ENCODE measurements around the gene SAMM50. TPM values are rescaled to one million over a fixed set of nuclear protein-coding genes. Genes with fewer than 3 reads are reported as not detected.

Gene SAMM50
- total and polyA plus RNA-seq, 4 donors: 19.2 to 30.1 (median 26.0) TPM

- H3K4me1 ChIP-seq (ENCODE audit: control insufficient read depth in 4 of 4, insufficient read depth in 4 of 4, low read length in 3 of 4): peaks cover 0 to 20% (median 9%) of the 10 kb centered on the region in 4 donors
- DNase-seq (ENCODE audit: low spot score): no peak
- no peaks in the 10 kb centered on the region for H3K27me3 ChIP-seq (ENCODE audit: control insufficient read depth in 4 of 4, insufficient read depth in 4 of 4, low read length in 3 of 4)
- no peaks in the 10 kb centered on the region for H3K9me3 ChIP-seq (ENCODE audit: control insufficient read depth in 4 of 4, low read length in 3 of 4)
- no peak overlapping the region for H3K27ac ChIP-seq (ENCODE audit: low read depth in 1 of 2, low read length in 2 of 2)
- TF ChIP-seq EGR1 (IDR thresholded peaks at IDR 0.05; ENCODE audit: low read depth in 2 of 2): no peak
- no peak for TF ChIP-seq CTCF (IDR thresholded peaks at IDR 0.05; ENCODE audit: low read depth, low read length, missing input control)
- TF ChIP-seq GABPA (IDR thresholded peaks at IDR 0.05 in 1 of 2, conservative IDR thresholded peaks at IDR 0.05 in 1 of 2): no peak
- TF ChIP-seq NR2F2 (IDR thresholded peaks at IDR 0.05): no peak
- no peak for TF ChIP-seq JUND (IDR thresholded peaks at IDR 0.05)
- no peak for TF ChIP-seq FOXA1 (IDR thresholded peaks at IDR 0.05)
- TF ChIP-seq REST (IDR thresholded peaks at IDR 0.05): no peak
- no peak for TF ChIP-seq ZBTB33 (IDR thresholded peaks at IDR 0.05)
- no peak for TF ChIP-seq SP1 (IDR thresholded peaks at IDR 0.05)
- no peak for TF ChIP-seq RXRA (IDR thresholded peaks at IDR 0.05)
- TF ChIP-seq HNF4G (IDR thresholded peaks at IDR 0.05): no peak
- TF ChIP-seq RAD21 (IDR thresholded peaks at IDR 0.05): no peak
- no peak for TF ChIP-seq MAX (IDR thresholded peaks at IDR 0.05)
- no peak for TF ChIP-seq HNF4A (conservative IDR thresholded peaks at IDR 0.05)
- no peak for TF ChIP-seq ATF3 (IDR thresholded peaks at IDR 0.05)
- TF ChIP-seq FOXA2 (IDR thresholded peaks at IDR 0.05): no peak
- TF ChIP-seq TAF1 (conservative IDR thresholded peaks at IDR 0.05): no peak
- no peak for TF ChIP-seq YY1 (IDR thresholded peaks at IDR 0.05)
- no peak overlapping the region for H3K9ac ChIP-seq (ENCODE audit: low read depth in 1 of 2, low read length in 2 of 2)
- WGBS: 78% methylated on average over 6 of the region's 6 CpGs
- no peak overlapping the region for H3K4me3 ChIP-seq (ENCODE audit: low read depth in 1 of 3, low read length in 3 of 3)
- no peaks in the 10 kb centered on the region for H3K36me3 ChIP-seq (ENCODE audit: control insufficient read depth in 4 of 4, insufficient read depth in 3 of 4, low read depth in 1 of 4, low read length in 3 of 4)
Measured at GRCh38 chr22:43917521-43917920, 37.7 kb upstream of the SAMM50 start.

Measured in liver (tissue), 9 donors.